Esophagus (tissue), 2 donors: ENCODE results near the gene UBN2. TPM values are rescaled to one million over a fixed set of nuclear protein-coding genes. Genes with fewer than 3 reads are reported as not detected.

Experiments used
- H3K27ac ChIP-seq, 2 donors: one replicate each; pipeline ENCODE4 v1.5.1; 2013; ENCODE audit warnings: low read depth in 2 of 2, mild to moderate bottlenecking in 2 of 2, inconsistent platforms in 1 of 2, low read length in 1 of 2, moderate library complexity in 1 of 2
- H3K27me3 ChIP-seq, 2 donors: one replicate each; pipeline ENCODE4 v1.6.1; 2013; ENCODE audit warnings: low read length in 2 of 2, control low read depth in 1 of 2, mild to moderate bottlenecking in 1 of 2; ENCODE audit not compliant: insufficient read depth in 2 of 2, control insufficient read depth in 1 of 2
- H3K36me3 ChIP-seq, 2 donors: one replicate each; pipeline ENCODE4 v1.6.1; 2013; ENCODE audit warnings: low read length in 1 of 2; ENCODE audit not compliant: control insufficient read depth in 2 of 2, insufficient read depth in 2 of 2
- H3K4me1 ChIP-seq, 2 donors: one replicate each; pipeline ENCODE4 v1.6.1; 2013; ENCODE audit warnings: low read length in 1 of 2; ENCODE audit not compliant: control insufficient read depth in 2 of 2, insufficient read depth in 2 of 2
- H3K4me3 ChIP-seq, 2 donors: one replicate each; pipeline ENCODE4 v1.5.1; 2013; ENCODE audit warnings: low read length in 2 of 2, mild to moderate bottlenecking in 2 of 2, low read depth in 1 of 2, moderate library complexity in 1 of 2
- H3K9me3 ChIP-seq, 2 donors: one replicate each; pipeline ENCODE4 v1.6.1; 2013; ENCODE audit warnings: mild to moderate bottlenecking in 2 of 2, low read depth in 1 of 2, low read length in 1 of 2, moderate library complexity in 1 of 2; ENCODE audit not compliant: control insufficient read depth in 2 of 2, insufficient read depth in 1 of 2
- WGBS, 2 donors: extraction: QIAGEN DNeasy Blood & Tissue Kit; methylation state at CpG; one replicate each; pipeline ENCODE4 v1.1.7; 2013; 5-methylcytosine and 5-hydroxymethylcytosine counted together
- polyA plus RNA-seq, 2 donors: library from polyadenylated mRNA; stranded (reverse); fragments of 200-250 nt; gene quantifications; one replicate each; pipeline ENCODE4 v1.2.3, GENCODE V29; 2013
- donor health status: healthy with polysubstance abuse.
- donor health status: Bipolar disorder and iron deficiency.

Gene UBN2
- polyA plus RNA-seq, 2 donors: 1.4 to 3.0 TPM

GRCh38 chr7:139284252-139284896 lies 53.3 kb downstream of the UBN2 start:
- Histone ChIP-seq H3K4me3 (no peak overlapping the region), H3K27ac (no peak overlapping the region), H3K27me3 (no peaks in the 10 kb centered on the region), H3K4me1 (no peaks in the 10 kb centered on the region), H3K9me3 (no peaks in the 10 kb centered on the region), H3K36me3 (peaks cover 16% of the 10 kb centered on the region in 2 donors)
- WGBS, 2 donors: 91 to 93% methylated on average over 5 of the region's 5 CpGs

DNA sequence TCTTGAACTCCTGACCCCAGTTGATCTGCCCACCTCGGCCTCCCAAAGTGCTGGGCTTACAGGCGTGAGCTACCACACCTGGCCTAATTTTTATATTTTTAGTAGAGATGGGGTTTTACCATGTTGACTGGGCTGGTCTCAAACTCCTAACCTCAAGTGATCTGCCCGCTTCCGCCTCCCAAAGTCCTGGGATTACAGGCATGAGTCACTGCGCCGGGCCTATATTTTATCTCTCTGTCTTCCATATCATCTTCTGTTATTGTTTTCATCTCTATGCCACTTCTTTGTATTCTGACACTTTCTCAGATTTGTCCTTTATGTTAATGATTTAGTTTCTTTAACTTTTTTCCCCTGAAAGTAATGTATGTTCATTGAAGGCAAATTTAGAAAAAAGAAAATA lies 55.1 kb downstream of the UBN2 start:
- H3K27me3 ChIP-seq: no peaks in the 10 kb centered on the region

DNA sequence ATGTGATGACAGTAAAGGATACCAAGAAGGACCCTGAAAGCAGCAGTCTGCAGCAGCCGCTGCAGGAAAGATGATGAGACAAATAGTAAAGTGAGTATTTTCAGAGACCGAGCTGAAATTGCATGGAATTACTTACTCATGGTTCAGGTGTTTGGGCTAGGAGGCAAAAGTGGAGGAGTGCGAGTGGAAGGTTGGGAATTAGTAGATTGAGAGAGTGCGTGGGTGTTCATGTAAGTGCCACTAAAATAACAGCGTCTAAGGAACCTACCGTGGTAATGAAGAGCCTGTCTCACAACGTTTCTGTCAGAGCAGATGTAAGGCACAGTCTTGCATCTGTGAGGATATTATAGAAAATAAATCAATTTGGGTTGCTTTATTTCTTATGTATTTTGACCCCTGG lies 61.8 kb downstream of the UBN2 start:
- WGBS, 2 donors: 87 to 91% methylated on average over 7 of the region's 7 CpGs
- Histone ChIP-seq H3K9me3 (no peaks in the 10 kb centered on the region), H3K36me3 (peaks cover 2 to 9% of the 10 kb centered on the region in 2 donors), H3K4me1 (no peaks in the 10 kb centered on the region), H3K4me3 (no peak overlapping the region), H3K27me3 (no peaks in the 10 kb centered on the region), H3K27ac (no peak overlapping the region)

More for the DNA sequence above, 55.1 kb downstream of the UBN2 start:
- WGBS, 2 donors: 95 to 96% methylated on average over 6 of the region's 6 CpGs
- no peak overlapping the region for H3K27ac ChIP-seq
- no peak overlapping the region for H3K4me3 ChIP-seq
- peaks cover 16% of the 10 kb centered on the region in 2 donors for H3K36me3 ChIP-seq
- H3K9me3 ChIP-seq: no peaks in the 10 kb centered on the region
- no peaks in the 10 kb centered on the region for H3K4me1 ChIP-seq

- Histone ChIP-seq H3K36me3 (peaks cover 2 to 6% of the 10 kb centered on the region in 2 donors), H3K9me3 (no peaks in the 10 kb centered on the region), H3K4me3 (no peak overlapping the region), H3K4me1 (no peaks in the 10 kb centered on the region), H3K27ac (no peak overlapping the region), H3K27me3 (no peaks in the 10 kb centered on the region)
- 91 to 92% methylated on average over 2 of the region's 2 CpGs for WGBS, 2 donors
These were observed 62.5 kb downstream of the UBN2 start for GRCh38 chr7:139293534-139293933.

GRCh38 chr7:139294241-139294640 lies 63.2 kb downstream of the UBN2 start:
- Histone ChIP-seq H3K27ac (no peak overlapping the region), H3K4me3 (no peak overlapping the region), H3K27me3 (no peaks in the 10 kb centered on the region), H3K36me3 (peaks cover 2 to 6% of the 10 kb centered on the region in 2 donors), H3K9me3 (no peaks in the 10 kb centered on the region), H3K4me1 (no peaks in the 10 kb centered on the region)
- 91 to 94% methylated on average over 4 of the region's 4 CpGs for WGBS, 2 donors

GRCh38 chr7:139294951-139295575 lies 64.0 kb downstream of the UBN2 start:
- H3K4me3 ChIP-seq: no peak overlapping the region
- H3K9me3 ChIP-seq: no peaks in the 10 kb centered on the region
- no peak overlapping the region for H3K27ac ChIP-seq
- peaks cover 2 to 6% of the 10 kb centered on the region in 2 donors for H3K36me3 ChIP-seq
- 91 to 92% methylated on average over 6 of the region's 6 CpGs for WGBS, 2 donors
- H3K27me3 ChIP-seq: no peaks in the 10 kb centered on the region
- H3K4me1 ChIP-seq: no peaks in the 10 kb centered on the region

DNA sequence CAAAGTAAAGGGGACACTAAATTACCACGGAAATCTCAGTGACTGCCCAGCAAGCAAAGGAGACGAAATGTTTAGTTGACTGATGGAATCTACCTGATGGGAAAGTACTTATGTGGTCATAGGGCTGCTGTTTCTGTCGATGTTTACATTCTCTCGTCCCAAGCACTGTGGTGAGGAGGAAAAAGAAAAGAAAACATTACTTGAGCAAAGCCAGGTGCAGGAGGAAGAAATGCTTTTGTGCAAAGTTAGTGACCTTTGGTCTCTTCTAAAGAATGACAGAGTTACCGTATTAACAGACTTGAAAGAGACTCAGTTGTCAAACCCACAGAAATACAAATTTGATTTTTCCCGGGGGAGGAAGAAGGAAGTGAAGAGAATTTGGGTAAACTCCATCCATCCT lies 66.8 kb downstream of the UBN2 start:
- Histone ChIP-seq H3K27ac (no peak overlapping the region), H3K4me3 (no peak overlapping the region)
- WGBS, 2 donors: 43 to 61% methylated on average over 6 of the region's 6 CpGs

GRCh38 chr7:139299296-139299695 lies 68.3 kb downstream of the UBN2 start:
- Histone ChIP-seq H3K27me3 (no peaks in the 10 kb centered on the region), H3K9me3 (no peaks in the 10 kb centered on the region), H3K4me1 (no peaks in the 10 kb centered on the region), H3K27ac (no peak overlapping the region), H3K4me3 (no peak overlapping the region), H3K36me3 (peaks cover 0 to 4% of the 10 kb centered on the region in 2 donors)
- 78 to 96% methylated on average over 2 of the region's 2 CpGs for WGBS, 2 donors

More for the DNA sequence above, 66.8 kb downstream of the UBN2 start:
- Histone ChIP-seq H3K9me3 (no peaks in the 10 kb centered on the region), H3K4me1 (no peaks in the 10 kb centered on the region), H3K36me3 (peaks cover 2 to 6% of the 10 kb centered on the region in 2 donors), H3K27me3 (no peaks in the 10 kb centered on the region)

- H3K36me3 ChIP-seq: no peaks in the 10 kb centered on the region
- WGBS, 2 donors: 74 to 84% methylated on average over 2 of the region's 2 CpGs
These were observed 69.4 kb downstream of the UBN2 start for GRCh38 chr7:139300390-139300789.

DNA sequence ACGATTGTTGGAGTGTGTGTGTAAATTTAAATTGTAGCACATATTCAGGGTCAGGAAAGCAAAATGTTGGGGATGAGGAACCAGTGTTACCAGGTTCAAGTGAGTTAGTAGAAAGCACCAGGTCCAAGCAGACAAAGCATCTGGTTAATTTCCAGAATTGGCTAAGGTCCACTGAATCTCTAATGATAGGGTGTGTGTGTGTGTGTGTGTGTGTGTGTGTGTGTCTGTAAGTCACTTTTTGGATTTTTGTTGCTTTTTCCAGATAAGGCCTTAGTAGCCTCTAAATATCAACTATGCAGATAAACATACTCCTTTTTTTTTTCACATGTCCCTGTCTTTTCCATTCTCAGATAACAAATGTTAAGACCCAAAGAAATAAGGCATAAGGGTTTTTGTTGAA lies 73.5 kb downstream of the UBN2 start:
- H3K4me3 ChIP-seq: no peak overlapping the region
- H3K27me3 ChIP-seq: no peaks in the 10 kb centered on the region
- H3K9me3 ChIP-seq: no peaks in the 10 kb centered on the region
- no peaks in the 10 kb centered on the region for H3K36me3 ChIP-seq
- no peaks in the 10 kb centered on the region for H3K4me1 ChIP-seq
- 65 to 67% methylated on average over 1 of the region's 1 CpG for WGBS, 2 donors
- no peak overlapping the region for H3K27ac ChIP-seq

More at GRCh38 chr7:139300390-139300789, 69.4 kb downstream of the UBN2 start:
- Histone ChIP-seq H3K9me3 (no peaks in the 10 kb centered on the region), H3K4me1 (no peaks in the 10 kb centered on the region), H3K27me3 (no peaks in the 10 kb centered on the region), H3K4me3 (no peak overlapping the region), H3K27ac (no peak overlapping the region)
